ENCODE data around the gene LRRC34. TPM values are rescaled to one million over a fixed set of nuclear protein-coding genes. Genes with fewer than 3 reads are reported as not detected.

Gene LRRC34, protein sequence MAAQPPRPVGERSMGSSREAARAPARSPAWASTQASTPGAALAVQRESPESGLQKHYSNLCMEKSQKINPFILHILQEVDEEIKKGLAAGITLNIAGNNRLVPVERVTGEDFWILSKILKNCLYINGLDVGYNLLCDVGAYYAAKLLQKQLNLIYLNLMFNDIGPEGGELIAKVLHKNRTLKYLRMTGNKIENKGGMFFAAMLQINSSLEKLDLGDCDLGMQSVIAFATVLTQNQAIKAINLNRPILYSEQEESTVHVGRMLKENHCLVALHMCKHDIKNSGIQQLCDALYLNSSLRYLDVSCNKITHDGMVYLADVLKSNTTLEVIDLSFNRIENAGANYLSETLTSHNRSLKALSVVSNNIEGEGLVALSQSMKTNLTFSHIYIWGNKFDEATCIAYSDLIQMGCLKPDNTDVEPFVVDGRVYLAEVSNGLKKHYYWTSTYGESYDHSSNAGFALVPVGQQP
- 1 to 10 TPM; 9.4 to 9.7 TPM for total RNA-seq
- polyA plus RNA-seq (ENCODE audit: insufficient read depth, low read depth, low replicate concordance) = 32.8 TPM
- long read RNA-seq, donor 1, partial matches to known transcripts = 0 of 1 reads
- long read RNA-seq, donor 1, other reads (novel, unspliced or antisense) = 0 of 1 reads
- long read RNA-seq, donor 2 = 0 reads

GRCh38 chr3:169812332-169813235 lies at the start of gene LRRC34, which contains the start of gene LRRIQ4:
Gene LRRC34, minus strand, starts transcription at chr3:169812904. Its CDS starts 356 bp downstream, at chr3:169812548.
Gene LRRIQ4, plus strand, starts transcription at chr3:169812870. Its CDS starts 9,052 bp downstream, at chr3:169821922.
- 10 to 13% methylated on average over 22 to 26 of the region's 56 CpGs for WGBS, 2 donors
- intact Hi-C loops (cut with DNase I; ENCODE audit: low total_unique reads) = no loop called here
- H3K27me3 ChIP-seq = no peaks in the 10 kb centered on the region

GRCh38 chr3:169861871-169862270 lies 49.2 kb upstream of the LRRC34 start:
- Histone ChIP-seq H3K4me3 (no peak overlapping the region), H3K36me3 (ENCODE audit: low read depth, missing control alignments) (no peaks in the 10 kb centered on the region), H3K9me3 (no peaks in the 10 kb centered on the region), H3K27me3 (no peaks in the 10 kb centered on the region), H3K27ac (no peak overlapping the region), H3K4me1 (no peaks in the 10 kb centered on the region)
- TF ChIP-seq, protein P1, sequence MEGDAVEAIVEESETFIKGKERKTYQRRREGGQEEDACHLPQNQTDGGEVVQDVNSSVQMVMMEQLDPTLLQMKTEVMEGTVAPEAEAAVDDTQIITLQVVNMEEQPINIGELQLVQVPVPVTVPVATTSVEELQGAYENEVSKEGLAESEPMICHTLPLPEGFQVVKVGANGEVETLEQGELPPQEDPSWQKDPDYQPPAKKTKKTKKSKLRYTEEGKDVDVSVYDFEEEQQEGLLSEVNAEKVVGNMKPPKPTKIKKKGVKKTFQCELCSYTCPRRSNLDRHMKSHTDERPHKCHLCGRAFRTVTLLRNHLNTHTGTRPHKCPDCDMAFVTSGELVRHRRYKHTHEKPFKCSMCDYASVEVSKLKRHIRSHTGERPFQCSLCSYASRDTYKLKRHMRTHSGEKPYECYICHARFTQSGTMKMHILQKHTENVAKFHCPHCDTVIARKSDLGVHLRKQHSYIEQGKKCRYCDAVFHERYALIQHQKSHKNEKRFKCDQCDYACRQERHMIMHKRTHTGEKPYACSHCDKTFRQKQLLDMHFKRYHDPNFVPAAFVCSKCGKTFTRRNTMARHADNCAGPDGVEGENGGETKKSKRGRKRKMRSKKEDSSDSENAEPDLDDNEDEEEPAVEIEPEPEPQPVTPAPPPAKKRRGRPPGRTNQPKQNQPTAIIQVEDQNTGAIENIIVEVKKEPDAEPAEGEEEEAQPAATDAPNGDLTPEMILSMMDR (IDR thresholded peaks at IDR 0.05) = no peak
- no peak for TF ChIP-seq POLR2A (IDR thresholded peaks at IDR 0.05)
- 54 to 82% methylated on average over 5 of the region's 5 CpGs for WGBS, 2 donors
- intact Hi-C loops (cut with DNase I; ENCODE audit: low total_unique reads) = no loop called here
- no peak for DNase-seq

More at GRCh38 chr3:169812332-169813235, at the start of gene LRRC34, which contains the start of gene LRRIQ4:
- Histone ChIP-seq H3K36me3 (ENCODE audit: low read depth, missing control alignments) (no peaks in the 10 kb centered on the region), H3K4me1 (no peaks in the 10 kb centered on the region), H3K9me3 (no peaks in the 10 kb centered on the region), H3K4me3 (peak within 1 kb of the TSS; percentile 67 to 82), H3K27ac (peak within 1 kb of the TSS; percentile 36 to 76)
- TF ChIP-seq, protein P1 (IDR thresholded peaks at IDR 0.05) = no peak
- no peak for TF ChIP-seq POLR2A (IDR thresholded peaks at IDR 0.05)
- peak; percentile 89 for DNase-seq

DNA sequence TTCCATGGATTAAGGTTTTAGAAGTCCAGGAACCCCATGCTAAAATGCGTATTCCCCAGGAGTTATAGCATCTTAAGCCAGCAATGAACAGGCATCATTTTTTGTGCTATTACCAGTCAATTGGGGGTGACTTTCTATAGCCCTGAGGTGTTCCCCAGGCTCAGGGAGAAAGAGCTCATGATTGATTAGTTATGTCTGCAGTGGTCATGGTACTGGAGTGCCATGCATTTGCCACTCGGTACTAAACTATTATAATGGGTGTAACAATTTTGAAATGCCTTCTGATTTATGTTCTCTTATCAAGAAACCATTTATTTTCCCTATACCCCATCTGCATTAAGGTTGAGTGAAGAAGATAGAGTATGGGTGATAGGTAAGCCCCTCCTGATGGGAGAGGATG lies 45.1 kb upstream of the LRRC34 start:
- Histone ChIP-seq H3K27ac (no peak overlapping the region), H3K36me3 (ENCODE audit: low read depth, missing control alignments) (no peaks in the 10 kb centered on the region), H3K9me3 (no peaks in the 10 kb centered on the region), H3K4me3 (no peak overlapping the region), H3K27me3 (no peaks in the 10 kb centered on the region), H3K4me1 (no peaks in the 10 kb centered on the region)
- WGBS, 2 donors = 78 to 90% methylated on average over 2 of the region's 2 CpGs
- DNase-seq = no peak
- intact Hi-C loops (cut with DNase I; ENCODE audit: low total_unique reads) = no loop called here
- TF ChIP-seq, protein P1 (IDR thresholded peaks at IDR 0.05) = no peak

- DNase-seq = no peak
- H3K27me3 ChIP-seq = no peaks in the 10 kb centered on the region
- no peaks in the 10 kb centered on the region for H3K36me3 ChIP-seq (ENCODE audit: low read depth, missing control alignments)
- H3K9me3 ChIP-seq = no peaks in the 10 kb centered on the region
- TF ChIP-seq, protein P1 (IDR thresholded peaks at IDR 0.05) = no peak
- no peak for TF ChIP-seq POLR2A (IDR thresholded peaks at IDR 0.05)
- no peaks in the 10 kb centered on the region for H3K4me1 ChIP-seq
- 86 to 87% methylated on average over 3 of the region's 3 CpGs for WGBS, 2 donors
- intact Hi-C loops (cut with DNase I; ENCODE audit: low total_unique reads) = no loop called here
- no peak overlapping the region for H3K27ac ChIP-seq
- no peak overlapping the region for H3K4me3 ChIP-seq
These were observed 42.8 kb upstream of the LRRC34 start for GRCh38 chr3:169855514-169855913.
